ENCODE measurements around the gene ALAS1. TPM values are rescaled to one million over a fixed set of nuclear protein-coding genes. Genes with fewer than 3 reads are reported as not detected.
A peak's percentile ranks its signal among the peaks of the same experiment; 100 is the strongest.

ALAS1 gene
- total RNA-seq, 4 donors from 2014 or later = 70.1 to 101 (median 84.0) TPM

DNA sequence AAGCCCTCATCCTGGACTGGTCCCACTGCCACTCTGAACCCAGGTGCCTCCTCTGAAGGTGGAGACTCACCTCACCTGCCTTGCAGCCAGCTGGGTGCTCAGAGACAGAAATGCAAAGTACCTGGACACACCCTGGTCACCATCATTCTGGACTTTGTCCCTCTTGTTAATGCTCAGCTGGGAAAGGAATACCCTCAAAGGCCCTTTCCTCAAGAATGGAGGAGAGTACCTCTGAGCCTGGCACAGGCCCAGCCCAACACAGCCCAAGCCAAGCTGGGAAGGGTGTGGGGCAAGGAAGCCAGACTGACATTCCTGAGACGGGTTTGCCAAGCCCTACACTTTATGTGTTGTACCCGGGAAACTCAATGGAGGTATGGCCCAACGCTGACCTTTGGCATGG is 983 bp upstream of the ALAS1 start:
- intact Hi-C loops (cut with DNase I; ENCODE audit: low total_unique reads) (no loop called here), in situ Hi-C loops (cut with MboI; ENCODE audit: low pct_ligation_motif_present in 1 of 4, low pct_unique_long_range_greater_than_20kb in 1 of 4, low sequenced_read_pairs in 3 of 4) (no loop called here)
- Histone ChIP-seq H3K36me3 (peaks cover 0 to under 1% (median 0%) of the 10 kb centered on the region in 4 donors), H3K27me3 (no peaks in the 10 kb centered on the region), H3K4me1 (peaks cover 20 to 71% (median 33%) of the 10 kb centered on the region in 4 donors), H3K4me3 (no peak overlapping the region), H3K9me3 (no peaks in the 10 kb centered on the region), H3K27ac (peak overlapping the region; percentile 87 to 93 (median 89))
- WGBS, 2 donors (ENCODE audit: low coverage in 1 of 2) = 32% methylated on average over 3 of the region's 3 CpGs; no CpG with 5 or more reads in 1 of the 2 donors
- TF ChIP-seq, protein P1, sequence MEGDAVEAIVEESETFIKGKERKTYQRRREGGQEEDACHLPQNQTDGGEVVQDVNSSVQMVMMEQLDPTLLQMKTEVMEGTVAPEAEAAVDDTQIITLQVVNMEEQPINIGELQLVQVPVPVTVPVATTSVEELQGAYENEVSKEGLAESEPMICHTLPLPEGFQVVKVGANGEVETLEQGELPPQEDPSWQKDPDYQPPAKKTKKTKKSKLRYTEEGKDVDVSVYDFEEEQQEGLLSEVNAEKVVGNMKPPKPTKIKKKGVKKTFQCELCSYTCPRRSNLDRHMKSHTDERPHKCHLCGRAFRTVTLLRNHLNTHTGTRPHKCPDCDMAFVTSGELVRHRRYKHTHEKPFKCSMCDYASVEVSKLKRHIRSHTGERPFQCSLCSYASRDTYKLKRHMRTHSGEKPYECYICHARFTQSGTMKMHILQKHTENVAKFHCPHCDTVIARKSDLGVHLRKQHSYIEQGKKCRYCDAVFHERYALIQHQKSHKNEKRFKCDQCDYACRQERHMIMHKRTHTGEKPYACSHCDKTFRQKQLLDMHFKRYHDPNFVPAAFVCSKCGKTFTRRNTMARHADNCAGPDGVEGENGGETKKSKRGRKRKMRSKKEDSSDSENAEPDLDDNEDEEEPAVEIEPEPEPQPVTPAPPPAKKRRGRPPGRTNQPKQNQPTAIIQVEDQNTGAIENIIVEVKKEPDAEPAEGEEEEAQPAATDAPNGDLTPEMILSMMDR (IDR thresholded peaks at IDR 0.05) = no peak
- TF ChIP-seq EP300 (IDR thresholded peaks at IDR 0.05; ENCODE audit: low read depth) (no peak), POLR2A (IDR thresholded peaks at IDR 0.05) (no peak), POLR2AphosphoS5 (IDR thresholded peaks at IDR 0.05) (peak; percentile 2 to 65 (median 42))
- DNase-seq = peak; percentile 90

DNA sequence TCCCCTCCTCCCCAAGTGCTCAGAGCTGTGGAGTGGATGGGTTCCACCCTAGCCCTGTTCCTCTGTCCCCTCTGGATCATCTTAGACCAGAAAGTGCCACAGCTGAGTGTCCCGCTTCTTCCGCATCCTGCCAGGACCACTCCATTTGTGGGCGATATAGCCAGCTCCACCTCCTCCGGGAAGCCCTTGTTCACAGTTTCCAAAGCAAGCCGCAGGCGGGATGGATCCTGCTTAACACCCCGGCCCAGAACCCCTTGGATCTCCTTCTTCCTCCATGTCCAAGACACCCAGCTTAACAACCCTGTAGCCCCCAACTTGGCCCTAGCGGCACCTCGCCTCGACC is 490 bp upstream of the ALAS1 start:
- in situ Hi-C loops (cut with MboI; ENCODE audit: low pct_ligation_motif_present in 1 of 4, low pct_unique_long_range_greater_than_20kb in 1 of 4, low sequenced_read_pairs in 3 of 4) = no loop called here
- TF ChIP-seq POLR2AphosphoS5 (IDR thresholded peaks at IDR 0.05) (no peak), EP300 (IDR thresholded peaks at IDR 0.05; ENCODE audit: low read depth) (no peak), POLR2A (IDR thresholded peaks at IDR 0.05) (no peak)
- TF ChIP-seq, protein P1 (IDR thresholded peaks at IDR 0.05) = no peak
- Histone ChIP-seq H3K27me3 (no peaks in the 10 kb centered on the region), H3K9me3 (no peaks in the 10 kb centered on the region), H3K27ac (peak overlapping the region; percentile 87 to 93 (median 89)), H3K4me3 (peak overlapping the region in 3 of 4 donors; percentile 65 to 82 (median 78)), H3K36me3 (peaks cover 0 to 5% (median 1%) of the 10 kb centered on the region in 4 donors), H3K4me1 (peaks cover 20 to 76% (median 33%) of the 10 kb centered on the region in 4 donors)
- DNase-seq = no peak
- intact Hi-C loops (cut with DNase I; ENCODE audit: low total_unique reads) = no loop called here
- WGBS, 2 donors (ENCODE audit: low coverage in 1 of 2) = 0 to 32% methylated on average over 1 to 10 of the region's 10 CpGs

- Histone ChIP-seq H3K36me3 (peaks cover 0 to 20% (median 7%) of the 10 kb centered on the region in 4 donors), H3K27me3 (no peaks in the 10 kb centered on the region), H3K4me3 (peak overlapping the region; percentile 65 to 99 (median 80)), H3K27ac (peak overlapping the region; percentile 87 to 93 (median 89)), H3K4me1 (peaks cover 20 to 88% (median 34%) of the 10 kb centered on the region in 4 donors), H3K9me3 (no peaks in the 10 kb centered on the region)
- DNase-seq = no peak
- TF ChIP-seq POLR2A (IDR thresholded peaks at IDR 0.05) = no peak
- no peak for TF ChIP-seq EP300 (IDR thresholded peaks at IDR 0.05; ENCODE audit: low read depth)
- TF ChIP-seq POLR2AphosphoS5 (IDR thresholded peaks at IDR 0.05) = no peak
- TF ChIP-seq, protein P1 (IDR thresholded peaks at IDR 0.05) = no peak
- in situ Hi-C loops (cut with MboI; ENCODE audit: low pct_ligation_motif_present in 1 of 4, low pct_unique_long_range_greater_than_20kb in 1 of 4, low sequenced_read_pairs in 3 of 4) = no loop called here
- intact Hi-C loops (cut with DNase I; ENCODE audit: low total_unique reads) = no loop called here
- 39 to 85% methylated on average over 4 to 14 of the region's 14 CpGs for WGBS, 2 donors (ENCODE audit: low coverage in 1 of 2)
These were observed 966 bp downstream of the ALAS1 start for GRCh38 chr3:52198643-52199608.

- Histone ChIP-seq H3K27ac (no peak overlapping the region), H3K9me3 (no peaks in the 10 kb centered on the region), H3K4me1 (peaks cover 20 to 67% (median 35%) of the 10 kb centered on the region in 4 donors), H3K36me3 (peaks cover 0 to 42% (median 15%) of the 10 kb centered on the region in 4 donors), H3K4me3 (no peak overlapping the region), H3K27me3 (no peaks in the 10 kb centered on the region)
- 80 to 92% methylated on average over 3 to 5 of the region's 5 CpGs for WGBS, 2 donors (ENCODE audit: low coverage in 1 of 2)
- intact Hi-C loops (cut with DNase I; ENCODE audit: low total_unique reads) (no loop called here), in situ Hi-C loops (cut with MboI; ENCODE audit: low pct_ligation_motif_present in 1 of 4, low pct_unique_long_range_greater_than_20kb in 1 of 4, low sequenced_read_pairs in 3 of 4) (no loop called here)
- TF ChIP-seq EP300 (IDR thresholded peaks at IDR 0.05; ENCODE audit: low read depth) (no peak), POLR2AphosphoS5 (IDR thresholded peaks at IDR 0.05) (no peak), POLR2A (IDR thresholded peaks at IDR 0.05) (no peak)
- TF ChIP-seq, protein P1 (IDR thresholded peaks at IDR 0.05) = no peak
- DNase-seq = no peak
These were observed 3.2 kb downstream of the ALAS1 start for GRCh38 chr3:52200981-52201679.

All from transverse colon (tissue), 4 donors.